Keratinocyte (primary cell): ENCODE measurements around the gene NBPF3. TPM values are rescaled to one million over a fixed set of nuclear protein-coding genes. Genes with fewer than 3 reads are reported as not detected.

ENCODE experiments used
- DNase-seq: peaks from one replicate; pipeline ENCODE4 v3.0.0-alpha.2; 2011; ENCODE audit warnings: low read depth, missing footprints, low spot score
- FAIRE-seq: peaks from 2 replicates; lab custom pipeline; 2011; peaks lifted over from hg19 to GRCh38; lab: Jason Lieb, UNC
- H2AFZ ChIP-seq: 2 replicates; pipeline ENCODE4 v1.6.0; 2012; ENCODE audit warnings: low read length, control low read depth, inconsistent platforms; ENCODE audit not compliant: control insufficient read depth
- H3K27ac ChIP-seq: 2 replicates; pipeline ENCODE4 v1.5.1; 2011; ENCODE audit warnings: low read length; ENCODE audit not compliant: control insufficient read depth, insufficient read depth
- H3K27me3 ChIP-seq: 3 replicates; pipeline ENCODE4 v1.6.0; 2011; ENCODE audit warnings: low read length; ENCODE audit not compliant: control insufficient read depth, insufficient read depth; ENCODE audit errors: extremely low read depth
- H3K36me3 ChIP-seq, 2 experiments: 2 replicates in 1 of 2; 3 replicates in 1 of 2; pipeline ENCODE4 v1.5.1; 2011; ENCODE audit warnings: low read length in 2 of 2, mild to moderate bottlenecking in 1 of 2; ENCODE audit not compliant: control insufficient read depth in 2 of 2, insufficient read depth in 2 of 2; ENCODE audit errors: extremely low read depth in 1 of 2
- H3K4me1 ChIP-seq: 3 replicates; pipeline ENCODE4 v1.5.1; 2011; ENCODE audit warnings: low read length; ENCODE audit not compliant: control insufficient read depth, insufficient read depth; ENCODE audit errors: extremely low read depth
- H3K4me2 ChIP-seq: 3 replicates; pipeline ENCODE4 v1.6.0; 2011; ENCODE audit warnings: low read depth, low read length; ENCODE audit not compliant: control insufficient read depth, insufficient read depth; ENCODE audit errors: extremely low read depth
- H3K4me3 ChIP-seq, 3 experiments: fragments of 200-600 bp in 1 of 3; sonication (generic) in 1 of 3; 2 replicates in 2 of 3; 3 replicates in 1 of 3; pipeline ENCODE4 v1.5.1; 2011 to 2016; ENCODE audit warnings: low read length in 3 of 3, mild to moderate bottlenecking in 3 of 3, control low read depth in 2 of 3, inconsistent platforms in 1 of 3, low read depth in 1 of 3, mixed read lengths in 1 of 3, mixed run types in 1 of 3, moderate library complexity in 1 of 3; ENCODE audit not compliant: control insufficient read depth in 2 of 3, insufficient read depth in 2 of 3; ENCODE audit errors: extremely low read depth in 1 of 3
- H3K79me2 ChIP-seq: 2 replicates; pipeline ENCODE4 v1.6.0; 2012; ENCODE audit warnings: low read length; ENCODE audit not compliant: control insufficient read depth, insufficient read depth
- H3K9ac ChIP-seq: 3 replicates; pipeline ENCODE4 v1.6.0; 2011; ENCODE audit warnings: low read length; ENCODE audit not compliant: control insufficient read depth, insufficient read depth; ENCODE audit errors: extremely low read depth
- H3K9me1 ChIP-seq: 3 replicates; pipeline ENCODE4 v1.6.0; 2011; ENCODE audit warnings: low read length; ENCODE audit not compliant: control insufficient read depth, insufficient read depth; ENCODE audit errors: extremely low read depth
- H3K9me3 ChIP-seq: 2 replicates; pipeline ENCODE4 v1.5.1; 2012; ENCODE audit warnings: low read depth, low read length; ENCODE audit not compliant: control insufficient read depth
- H4K20me1 ChIP-seq: 3 replicates; pipeline ENCODE4 v1.6.0; 2011; ENCODE audit warnings: low read length; ENCODE audit not compliant: control insufficient read depth, insufficient read depth; ENCODE audit errors: extremely low read depth
- EZH2 ChIP-seq: IDR thresholded peaks from one replicate; pipeline ENCODE4 v1.6.1; 2012; ENCODE audit warnings: inconsistent platforms, mild to moderate bottlenecking, low read length, moderate library complexity
- dilution Hi-C: fragments of 300-500 bp; cut with MboI; formaldehyde crosslinking; loops from one replicate; pipeline ENCODE4 v1.7.0; 2020; ENCODE audit warnings: low sequenced_read_pairs; ENCODE audit not compliant: extremely low pct_ligation_motif_present
- polyA plus RNA-seq, 5 experiments: library from polyadenylated mRNA; depleted of rRNA in 3 of 5; stranded (reverse) in 3 of 5; stranded (forward) in 1 of 5; unstranded in 1 of 5; fragments of >200 nt; gene quantifications; 1 replicate in 1 of 5; 2 replicates in 3 of 5; 3 replicates in 1 of 5; pipeline versions ENCODE4 v1.2.1 to v1.2.3, GENCODE V29; 2011 to 2012; ENCODE audit warnings: missing spikeins in 2 of 5, low read depth in 1 of 5, low replicate concordance in 1 of 5
- TF ChIP-seq, protein P1 (sequence below), 3 experiments: IDR thresholded peaks in 1 of 3; conservative IDR thresholded peaks in 1 of 3; optimal IDR thresholded peaks in 1 of 3; 2 replicates in 2 of 3; 3 replicates in 1 of 3; pipeline versions ENCODE3 to v1.5.1; 2011; ENCODE audit warnings: low read length in 3 of 3, mild to moderate bottlenecking in 3 of 3, moderate library complexity in 2 of 3, control low read depth in 1 of 3, inconsistent platforms in 1 of 3; ENCODE audit not compliant: insufficient read depth in 2 of 3; ENCODE audit errors: extremely low read depth in 1 of 3

The NBPF3 gene
- polyA plus RNA-seq, 1 donor (not counting 4 experiments of a cell fraction or from before 2014, with no cell fraction given): 6.8 TPM

DNA sequence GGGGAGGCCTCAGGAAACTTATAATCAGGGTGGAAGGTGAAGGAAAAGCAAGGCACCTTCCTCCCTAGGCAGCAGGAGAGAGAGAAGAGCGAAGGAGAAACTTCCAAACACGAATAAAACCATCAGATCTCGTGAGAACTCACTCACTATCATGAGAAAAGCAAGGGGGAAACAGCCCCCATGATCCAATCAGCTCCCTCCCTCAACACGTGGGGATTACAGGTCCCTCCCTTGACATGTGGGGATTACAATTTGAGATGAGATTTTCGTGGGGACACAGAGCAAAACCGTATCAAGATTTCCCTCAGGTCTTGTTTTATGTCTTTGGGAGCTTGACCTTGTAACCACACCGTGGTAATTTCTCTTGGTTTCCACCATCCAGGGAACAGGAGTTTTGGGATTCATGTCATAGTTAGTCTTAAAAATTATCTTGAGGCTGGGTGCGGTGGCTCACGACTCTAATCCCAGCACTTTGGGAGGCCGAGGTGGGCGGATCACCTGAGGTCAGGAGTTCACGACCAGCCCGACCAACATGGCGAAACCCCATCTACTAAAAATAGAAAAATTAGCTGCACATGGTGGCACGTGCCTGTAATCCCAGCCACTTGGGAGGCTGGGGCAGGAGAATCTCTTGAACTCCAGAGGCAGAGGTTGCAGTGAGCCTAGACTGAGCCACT, 47.2 kb upstream of the NBPF3 start:
- H3K4me3 ChIP-seq: no peak overlapping the region
- H3K9me1 ChIP-seq: no peaks in the 10 kb centered on the region
- DNase-seq: no peak
- no peaks in the 10 kb centered on the region for H4K20me1 ChIP-seq
- FAIRE-seq: no peak
- no peak overlapping the region for H3K27ac ChIP-seq
- H3K9me3 ChIP-seq: no peaks in the 10 kb centered on the region
- no peak for TF ChIP-seq EZH2
- TF ChIP-seq, protein P1, sequence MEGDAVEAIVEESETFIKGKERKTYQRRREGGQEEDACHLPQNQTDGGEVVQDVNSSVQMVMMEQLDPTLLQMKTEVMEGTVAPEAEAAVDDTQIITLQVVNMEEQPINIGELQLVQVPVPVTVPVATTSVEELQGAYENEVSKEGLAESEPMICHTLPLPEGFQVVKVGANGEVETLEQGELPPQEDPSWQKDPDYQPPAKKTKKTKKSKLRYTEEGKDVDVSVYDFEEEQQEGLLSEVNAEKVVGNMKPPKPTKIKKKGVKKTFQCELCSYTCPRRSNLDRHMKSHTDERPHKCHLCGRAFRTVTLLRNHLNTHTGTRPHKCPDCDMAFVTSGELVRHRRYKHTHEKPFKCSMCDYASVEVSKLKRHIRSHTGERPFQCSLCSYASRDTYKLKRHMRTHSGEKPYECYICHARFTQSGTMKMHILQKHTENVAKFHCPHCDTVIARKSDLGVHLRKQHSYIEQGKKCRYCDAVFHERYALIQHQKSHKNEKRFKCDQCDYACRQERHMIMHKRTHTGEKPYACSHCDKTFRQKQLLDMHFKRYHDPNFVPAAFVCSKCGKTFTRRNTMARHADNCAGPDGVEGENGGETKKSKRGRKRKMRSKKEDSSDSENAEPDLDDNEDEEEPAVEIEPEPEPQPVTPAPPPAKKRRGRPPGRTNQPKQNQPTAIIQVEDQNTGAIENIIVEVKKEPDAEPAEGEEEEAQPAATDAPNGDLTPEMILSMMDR (optimal IDR thresholded peaks at IDR 0.05 in 1 of 3, IDR thresholded peaks at IDR 0.05 in 1 of 3, conservative IDR thresholded peaks at IDR 0.05 in 1 of 3; ENCODE audit: extremely low read depth in 1 of 3, insufficient read depth in 2 of 3, low read length in 3 of 3): no peak
- H2AFZ ChIP-seq: no peak overlapping the region
- dilution Hi-C loops: no loop called here
- H3K27me3 ChIP-seq: no peaks in the 10 kb centered on the region
- no peaks in the 10 kb centered on the region for H3K79me2 ChIP-seq
- no peak overlapping the region for H3K4me2 ChIP-seq
- no peaks in the 10 kb centered on the region for H3K36me3 ChIP-seq
- no peaks in the 10 kb centered on the region for H3K4me1 ChIP-seq
- H3K9ac ChIP-seq: no peak overlapping the region

DNA sequence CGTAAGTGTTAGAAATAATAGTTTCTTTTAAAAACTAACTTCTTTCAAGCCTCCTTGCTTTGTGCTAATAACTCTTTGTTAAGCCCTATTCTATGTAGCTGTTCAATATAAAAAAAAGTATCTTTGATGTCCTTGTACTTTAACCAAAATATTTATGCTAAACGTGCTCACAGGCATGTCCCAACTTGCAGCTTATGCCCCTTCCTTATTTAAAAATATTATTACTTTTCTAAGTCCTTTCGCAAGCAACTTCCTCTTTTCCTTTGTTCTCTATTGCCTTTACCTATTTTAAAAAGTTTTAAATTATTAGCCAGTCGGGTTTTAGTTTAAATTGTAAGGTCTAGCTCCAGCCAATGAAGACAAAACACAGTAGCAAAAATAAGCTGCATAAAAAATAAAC, 43.4 kb upstream of the NBPF3 start:
- H3K4me2 ChIP-seq: no peak overlapping the region
- no peak for DNase-seq
- FAIRE-seq: no peak
- no peak overlapping the region for H3K9ac ChIP-seq
- dilution Hi-C loops: no loop called here
- H2AFZ ChIP-seq: no peak overlapping the region
- H3K79me2 ChIP-seq: no peaks in the 10 kb centered on the region
- H4K20me1 ChIP-seq: no peaks in the 10 kb centered on the region
- H3K9me1 ChIP-seq: no peaks in the 10 kb centered on the region
- H3K27me3 ChIP-seq: no peaks in the 10 kb centered on the region
- H3K9me3 ChIP-seq: no peaks in the 10 kb centered on the region
- H3K4me3 ChIP-seq: no peak overlapping the region
- H3K36me3 ChIP-seq: no peaks in the 10 kb centered on the region
- H3K4me1 ChIP-seq: no peaks in the 10 kb centered on the region
- no peak overlapping the region for H3K27ac ChIP-seq
- TF ChIP-seq EZH2: no peak
- TF ChIP-seq, protein P1 (optimal IDR thresholded peaks at IDR 0.05 in 1 of 3, IDR thresholded peaks at IDR 0.05 in 1 of 3, conservative IDR thresholded peaks at IDR 0.05 in 1 of 3; ENCODE audit: extremely low read depth in 1 of 3, insufficient read depth in 2 of 3, low read length in 3 of 3): no peak
